GM18502 (cell line): ENCODE measurements around the gene LARGE1.

Experiments
- ATAC-seq: cut with Tn5 transposase; IDR thresholded peaks from one replicate; pipeline ENCODE4 v1.9.1; 2021; ENCODE audit warnings: mild to moderate bottlenecking; ENCODE audit not compliant: unreplicated experiment, poor library complexity

Gene LARGE1

GRCh38 chr22:33888821-33889220 lies 31.5 kb downstream of the LARGE1 start:
- ATAC-seq = no peak

- ATAC-seq = no peak
Measured at GRCh38 chr22:33887173-33887572, 33.1 kb downstream of the LARGE1 start.

- ATAC-seq = no peak
Measured at GRCh38 chr22:33886696-33887095, 33.6 kb downstream of the LARGE1 start.

GRCh38 chr22:33884829-33885228 lies 35.4 kb downstream of the LARGE1 start:
- no peak for ATAC-seq

- ATAC-seq = no peak
Measured at GRCh38 chr22:33883961-33884808, 36.1 kb downstream of the LARGE1 start.

GRCh38 chr22:33883561-33883960 lies 36.7 kb downstream of the LARGE1 start:
- ATAC-seq = no peak

- no peak for ATAC-seq
Measured at GRCh38 chr22:33882991-33883390, 37.3 kb downstream of the LARGE1 start.

- no peak for ATAC-seq
Measured at GRCh38 chr22:33880986-33881385, 39.3 kb downstream of the LARGE1 start.

- no peak for ATAC-seq
Measured at GRCh38 chr22:33879796-33880195, 40.5 kb downstream of the LARGE1 start.

- no peak for ATAC-seq
Measured at GRCh38 chr22:33875316-33875715, 45.0 kb downstream of the LARGE1 start.

GRCh38 chr22:33874206-33874605 lies 46.1 kb downstream of the LARGE1 start:
- no peak for ATAC-seq

GRCh38 chr22:33873666-33874065 lies 46.6 kb downstream of the LARGE1 start:
- no peak for ATAC-seq

- ATAC-seq = no peak
Measured at GRCh38 chr22:33873186-33873585, 47.1 kb downstream of the LARGE1 start.

- ATAC-seq = no peak
Measured at GRCh38 chr22:33871935-33872334, 48.3 kb downstream of the LARGE1 start.

- ATAC-seq = no peak
Measured at GRCh38 chr22:33869946-33870345, 50.3 kb downstream of the LARGE1 start.

- ATAC-seq = no peak
Measured at GRCh38 chr22:33867971-33868370, 52.3 kb downstream of the LARGE1 start.

GRCh38 chr22:33867118-33867866 lies 53.0 kb downstream of the LARGE1 start:
- no peak for ATAC-seq

GRCh38 chr22:33866511-33866910 lies 53.8 kb downstream of the LARGE1 start:
- ATAC-seq = no peak

- no peak for ATAC-seq
Measured at GRCh38 chr22:33865996-33866395, 54.3 kb downstream of the LARGE1 start.

GRCh38 chr22:33865248-33865647 lies 55.0 kb downstream of the LARGE1 start:
- ATAC-seq = no peak

- ATAC-seq = no peak
Measured at GRCh38 chr22:33864723-33865130, 55.5 kb downstream of the LARGE1 start.
